ENCODE data around the gene TGFB1. TPM values are rescaled to one million over a fixed set of nuclear protein-coding genes. Genes with fewer than 3 reads are reported as not detected.

The TGFB1 gene
- total and polyA plus RNA-seq, 9 of the 15 experiments (the other 6 are each of a cell fraction or from before 2014, with no cell fraction given): 0.24 to 159 (median 17.2) TPM

DNA sequence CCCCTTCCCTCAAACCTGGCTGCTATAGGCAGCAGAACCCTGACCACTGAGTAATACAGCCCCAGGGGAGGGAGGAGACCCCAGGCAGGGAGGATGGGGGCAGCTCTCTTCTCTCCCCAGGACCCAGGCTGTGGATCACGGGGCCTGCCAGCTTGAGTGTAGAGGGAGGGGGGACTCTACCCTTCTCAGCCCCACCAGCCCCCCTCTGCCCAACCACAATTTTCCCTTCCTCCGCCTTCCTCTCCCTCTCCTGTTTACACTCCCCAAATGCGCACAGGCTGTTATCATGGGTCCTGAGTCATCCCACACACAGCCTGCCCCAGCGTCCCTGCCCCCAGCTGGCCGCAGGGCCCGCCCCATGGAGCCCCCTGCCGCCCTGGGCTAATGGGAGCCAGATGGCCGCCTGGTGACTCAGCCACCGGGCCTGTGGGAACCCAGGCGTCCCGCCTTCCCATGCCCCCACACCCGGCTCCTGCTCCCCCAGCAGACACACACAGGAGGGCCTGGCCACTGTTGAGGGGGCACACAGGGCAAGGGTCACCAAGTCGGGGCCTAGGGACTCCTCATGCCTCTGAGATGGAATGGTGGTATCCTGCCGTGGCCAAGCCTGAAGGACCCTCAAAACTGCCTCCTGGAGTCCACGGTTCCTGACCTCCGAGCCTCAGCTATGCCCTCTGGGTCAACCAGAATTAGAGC lies 30.1 kb downstream of the TGFB1 start (continued):
- peak; percentile 70; the same call in 1 of the 2 replicates for TF ChIP-seq ZNF175 (CRISPR knock-in tag; IDR thresholded peaks at IDR 0.05; ENCODE audit: low read depth)
- TF ChIP-seq ELF1 (tag; IDR thresholded peaks at IDR 0.05): no peak
- no peak for TF ChIP-seq ZNF561 (CRISPR knock-in tag; conservative IDR thresholded peaks at IDR 0.05)
- TF ChIP-seq FOXP1 (CRISPR knock-in tag; IDR thresholded peaks at IDR 0.05): no peak; the same call in 1 of the 2 replicates
- no peak for TF ChIP-seq ZBTB1 (CRISPR knock-in tag; IDR thresholded peaks at IDR 0.05; ENCODE audit: borderline replicate concordance, low read depth)
- TF ChIP-seq, protein P1, sequence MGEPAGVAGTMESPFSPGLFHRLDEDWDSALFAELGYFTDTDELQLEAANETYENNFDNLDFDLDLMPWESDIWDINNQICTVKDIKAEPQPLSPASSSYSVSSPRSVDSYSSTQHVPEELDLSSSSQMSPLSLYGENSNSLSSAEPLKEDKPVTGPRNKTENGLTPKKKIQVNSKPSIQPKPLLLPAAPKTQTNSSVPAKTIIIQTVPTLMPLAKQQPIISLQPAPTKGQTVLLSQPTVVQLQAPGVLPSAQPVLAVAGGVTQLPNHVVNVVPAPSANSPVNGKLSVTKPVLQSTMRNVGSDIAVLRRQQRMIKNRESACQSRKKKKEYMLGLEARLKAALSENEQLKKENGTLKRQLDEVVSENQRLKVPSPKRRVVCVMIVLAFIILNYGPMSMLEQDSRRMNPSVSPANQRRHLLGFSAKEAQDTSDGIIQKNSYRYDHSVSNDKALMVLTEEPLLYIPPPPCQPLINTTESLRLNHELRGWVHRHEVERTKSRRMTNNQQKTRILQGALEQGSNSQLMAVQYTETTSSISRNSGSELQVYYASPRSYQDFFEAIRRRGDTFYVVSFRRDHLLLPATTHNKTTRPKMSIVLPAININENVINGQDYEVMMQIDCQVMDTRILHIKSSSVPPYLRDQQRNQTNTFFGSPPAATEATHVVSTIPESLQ (CRISPR knock-in tag; IDR thresholded peaks at IDR 0.05): no peak
- no peak for TF ChIP-seq TARDBP (IDR thresholded peaks at IDR 0.05)
- TF ChIP-seq FOS (IDR thresholded peaks at IDR 0.05; ENCODE audit: extremely low read depth, insufficient read length): peak; percentile 38
- no peak; the same call in 1 of the 2 replicates for TF ChIP-seq ZNF12 (CRISPR knock-in tag; IDR thresholded peaks at IDR 0.05)
- TF ChIP-seq SRSF7 (optimal IDR thresholded peaks at IDR 0.05; ENCODE audit: low read depth, low read length): no peak
- TF ChIP-seq EP300 (IDR thresholded peaks at IDR 0.05; ENCODE audit: low read length): peak; percentile 81
- no peak for TF ChIP-seq TSC22D4 (tag; IDR thresholded peaks at IDR 0.05)
- TF ChIP-seq, protein P2, sequence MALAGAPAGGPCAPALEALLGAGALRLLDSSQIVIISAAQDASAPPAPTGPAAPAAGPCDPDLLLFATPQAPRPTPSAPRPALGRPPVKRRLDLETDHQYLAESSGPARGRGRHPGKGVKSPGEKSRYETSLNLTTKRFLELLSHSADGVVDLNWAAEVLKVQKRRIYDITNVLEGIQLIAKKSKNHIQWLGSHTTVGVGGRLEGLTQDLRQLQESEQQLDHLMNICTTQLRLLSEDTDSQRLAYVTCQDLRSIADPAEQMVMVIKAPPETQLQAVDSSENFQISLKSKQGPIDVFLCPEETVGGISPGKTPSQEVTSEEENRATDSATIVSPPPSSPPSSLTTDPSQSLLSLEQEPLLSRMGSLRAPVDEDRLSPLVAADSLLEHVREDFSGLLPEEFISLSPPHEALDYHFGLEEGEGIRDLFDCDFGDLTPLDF (CRISPR knock-in tag; IDR thresholded peaks at IDR 0.05): peak; percentile 44; the same call in 1 of the 2 replicates
- TF ChIP-seq, protein P3, sequence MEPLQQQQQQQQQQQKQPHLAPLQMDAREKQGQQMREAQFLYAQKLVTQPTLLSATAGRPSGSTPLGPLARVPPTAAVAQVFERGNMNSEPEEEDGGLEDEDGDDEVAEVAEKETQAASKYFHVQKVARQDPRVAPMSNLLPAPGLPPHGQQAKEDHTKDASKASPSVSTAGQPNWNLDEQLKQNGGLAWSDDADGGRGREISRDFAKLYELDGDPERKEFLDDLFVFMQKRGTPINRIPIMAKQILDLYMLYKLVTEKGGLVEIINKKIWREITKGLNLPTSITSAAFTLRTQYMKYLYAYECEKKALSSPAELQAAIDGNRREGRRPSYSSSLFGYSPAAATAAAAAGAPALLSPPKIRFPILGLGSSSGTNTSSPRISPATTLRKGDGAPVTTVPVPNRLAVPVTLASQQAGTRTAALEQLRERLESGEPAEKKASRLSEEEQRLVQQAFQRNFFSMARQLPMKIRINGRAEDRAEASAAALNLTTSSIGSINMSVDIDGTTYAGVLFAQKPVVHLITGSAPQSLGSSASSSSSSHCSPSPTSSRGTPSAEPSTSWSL (CRISPR knock-in tag; IDR thresholded peaks at IDR 0.05; ENCODE audit: borderline replicate concordance): no peak
- no peak for TF ChIP-seq HINFP (tag; conservative IDR thresholded peaks at IDR 0.05; ENCODE audit: low read depth)
- TF ChIP-seq JUNB (CRISPR knock-in tag; conservative IDR thresholded peaks at IDR 0.05): peak; percentile 65; the same call in 1 of the 2 replicates
- TF ChIP-seq ZFX (CRISPR knock-in tag; IDR thresholded peaks at IDR 0.05): peak; percentile 70
- no peak; the same call in 1 of the 2 replicates for TF ChIP-seq FOXA1 (IDR thresholded peaks at IDR 0.05; ENCODE audit: borderline replicate concordance)
- peak; percentile 97 for TF ChIP-seq SMARCE1 (IDR thresholded peaks at IDR 0.05)
- TF ChIP-seq NFXL1 (CRISPR knock-in tag; IDR thresholded peaks at IDR 0.05): no peak
- TF ChIP-seq, protein P4, sequence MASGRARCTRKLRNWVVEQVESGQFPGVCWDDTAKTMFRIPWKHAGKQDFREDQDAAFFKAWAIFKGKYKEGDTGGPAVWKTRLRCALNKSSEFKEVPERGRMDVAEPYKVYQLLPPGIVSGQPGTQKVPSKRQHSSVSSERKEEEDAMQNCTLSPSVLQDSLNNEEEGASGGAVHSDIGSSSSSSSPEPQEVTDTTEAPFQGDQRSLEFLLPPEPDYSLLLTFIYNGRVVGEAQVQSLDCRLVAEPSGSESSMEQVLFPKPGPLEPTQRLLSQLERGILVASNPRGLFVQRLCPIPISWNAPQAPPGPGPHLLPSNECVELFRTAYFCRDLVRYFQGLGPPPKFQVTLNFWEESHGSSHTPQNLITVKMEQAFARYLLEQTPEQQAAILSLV (tag; IDR thresholded peaks at IDR 0.05): no peak
- TF ChIP-seq NCOA1 (IDR thresholded peaks at IDR 0.05; ENCODE audit: low read depth): peak; percentile 65; the same call in 1 of the 2 replicates
